ENCODE results near the gene DCAF11. TPM values are rescaled to one million over a fixed set of nuclear protein-coding genes. Genes with fewer than 3 reads are reported as not detected.

Gene DCAF11
- total and polyA plus RNA-seq, 2 of the 13 experiments (the other 11 are each of a cell fraction or from before 2014, with no cell fraction given): 150 to 257 TPM

DNA sequence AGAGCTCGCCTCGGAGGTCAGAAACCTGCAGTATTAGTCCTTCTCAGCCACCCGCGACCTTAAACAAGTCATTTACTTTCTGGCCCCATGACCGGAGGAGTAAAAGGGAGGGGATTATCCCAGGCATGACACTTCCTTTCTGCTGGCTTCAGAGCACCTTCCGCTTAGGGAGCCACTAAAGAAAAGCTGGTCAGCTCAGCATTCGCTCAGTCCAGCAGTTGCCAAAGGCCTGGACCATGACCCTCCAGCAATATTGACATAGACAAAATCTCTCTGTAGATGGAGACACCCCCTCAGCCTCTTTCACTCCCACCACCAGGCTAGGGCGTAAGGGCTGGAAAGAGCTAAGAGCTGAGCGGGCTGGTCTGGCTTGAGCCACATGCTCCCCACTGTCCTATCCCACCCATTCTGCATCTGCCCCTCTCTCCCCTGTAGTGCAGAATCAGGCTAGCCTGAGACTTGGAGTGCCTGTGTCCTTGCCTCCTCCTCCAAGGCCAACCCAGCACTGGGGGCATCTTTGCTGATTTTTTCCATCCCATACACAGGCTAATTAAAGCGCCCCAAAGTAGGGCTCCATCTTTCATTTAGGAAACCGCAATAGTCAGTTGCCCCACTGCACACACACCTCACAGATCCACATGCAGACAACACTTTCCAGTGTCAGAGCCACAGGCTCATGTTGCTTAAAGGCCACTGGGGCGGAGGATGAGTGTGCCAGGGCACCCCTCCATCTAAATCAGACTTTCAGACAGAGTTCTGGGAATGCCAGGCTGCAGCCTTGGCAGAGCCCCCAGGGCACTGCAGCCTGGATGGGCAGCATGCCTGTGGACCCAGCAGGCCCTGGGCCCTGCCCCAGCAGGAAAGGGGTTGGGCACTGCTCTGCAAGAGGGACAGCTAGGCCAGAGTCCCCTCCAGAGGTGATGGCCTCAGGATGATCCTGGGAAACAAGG is 47.2 kb upstream of the DCAF11 start (continued):
- TF ChIP-seq MYNN (CRISPR knock-in tag; IDR thresholded peaks at IDR 0.05; ENCODE audit: low read depth) (no peak), NCOA5 (CRISPR knock-in tag; IDR thresholded peaks at IDR 0.05) (no peak), ZNF713 (CRISPR knock-in tag; IDR thresholded peaks at IDR 0.05) (no peak), MLX (CRISPR knock-in tag; IDR thresholded peaks at IDR 0.05) (no peak), NRL (CRISPR knock-in tag; IDR thresholded peaks at IDR 0.05; ENCODE audit: borderline replicate concordance) (no peak; the same call in 1 of the 2 replicates), ZNF256 (CRISPR knock-in tag; conservative IDR thresholded peaks at IDR 0.05) (no peak), ZBTB10 (CRISPR knock-in tag; IDR thresholded peaks at IDR 0.05; ENCODE audit: borderline replicate concordance) (no peak), DNMT3B (CRISPR knock-in tag; conservative IDR thresholded peaks at IDR 0.05) (no peak), ZNF598 (CRISPR knock-in tag; IDR thresholded peaks at IDR 0.05; ENCODE audit: borderline replicate concordance) (no peak; the same call in 1 of the 2 replicates), ZNF44 (CRISPR knock-in tag; IDR thresholded peaks at IDR 0.05) (no peak; the same call in 1 of the 2 replicates), ZNF644 (CRISPR knock-in tag; IDR thresholded peaks at IDR 0.05; ENCODE audit: low read depth) (no peak), GATAD1 (CRISPR knock-in tag; IDR thresholded peaks at IDR 0.05) (no peak), ZNF776 (CRISPR knock-in tag; IDR thresholded peaks at IDR 0.05) (0 out of 2 replicates have a peak, but pooled peaks have one; percentile 39), FOSL1 (CRISPR knock-in tag; IDR thresholded peaks at IDR 0.05; ENCODE audit: borderline replicate concordance) (no peak), PCBP1 (IDR thresholded peaks at IDR 0.05; ENCODE audit: borderline replicate concordance, low read depth, low read length) (no peak), NFRKB (IDR thresholded peaks at IDR 0.05) (no peak), HOXA3 (CRISPR knock-in tag; IDR thresholded peaks at IDR 0.05) (0 out of 2 replicates have a peak, but pooled peaks have one; percentile 37), ARHGAP35 (CRISPR knock-in tag; IDR thresholded peaks at IDR 0.05; ENCODE audit: borderline replicate concordance) (0 out of 2 replicates have a peak, but pooled peaks have one; percentile 23), NFE2 (CRISPR knock-in tag; IDR thresholded peaks at IDR 0.05) (no peak), KLF11 (CRISPR knock-in tag; IDR thresholded peaks at IDR 0.05) (no peak)
- TF ChIP-seq, protein P1, sequence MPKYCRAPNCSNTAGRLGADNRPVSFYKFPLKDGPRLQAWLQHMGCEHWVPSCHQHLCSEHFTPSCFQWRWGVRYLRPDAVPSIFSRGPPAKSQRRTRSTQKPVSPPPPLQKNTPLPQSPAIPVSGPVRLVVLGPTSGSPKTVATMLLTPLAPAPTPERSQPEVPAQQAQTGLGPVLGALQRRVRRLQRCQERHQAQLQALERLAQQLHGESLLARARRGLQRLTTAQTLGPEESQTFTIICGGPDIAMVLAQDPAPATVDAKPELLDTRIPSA (CRISPR knock-in tag; IDR thresholded peaks at IDR 0.05; ENCODE audit: borderline replicate concordance): no peak
- TF ChIP-seq, protein P2, sequence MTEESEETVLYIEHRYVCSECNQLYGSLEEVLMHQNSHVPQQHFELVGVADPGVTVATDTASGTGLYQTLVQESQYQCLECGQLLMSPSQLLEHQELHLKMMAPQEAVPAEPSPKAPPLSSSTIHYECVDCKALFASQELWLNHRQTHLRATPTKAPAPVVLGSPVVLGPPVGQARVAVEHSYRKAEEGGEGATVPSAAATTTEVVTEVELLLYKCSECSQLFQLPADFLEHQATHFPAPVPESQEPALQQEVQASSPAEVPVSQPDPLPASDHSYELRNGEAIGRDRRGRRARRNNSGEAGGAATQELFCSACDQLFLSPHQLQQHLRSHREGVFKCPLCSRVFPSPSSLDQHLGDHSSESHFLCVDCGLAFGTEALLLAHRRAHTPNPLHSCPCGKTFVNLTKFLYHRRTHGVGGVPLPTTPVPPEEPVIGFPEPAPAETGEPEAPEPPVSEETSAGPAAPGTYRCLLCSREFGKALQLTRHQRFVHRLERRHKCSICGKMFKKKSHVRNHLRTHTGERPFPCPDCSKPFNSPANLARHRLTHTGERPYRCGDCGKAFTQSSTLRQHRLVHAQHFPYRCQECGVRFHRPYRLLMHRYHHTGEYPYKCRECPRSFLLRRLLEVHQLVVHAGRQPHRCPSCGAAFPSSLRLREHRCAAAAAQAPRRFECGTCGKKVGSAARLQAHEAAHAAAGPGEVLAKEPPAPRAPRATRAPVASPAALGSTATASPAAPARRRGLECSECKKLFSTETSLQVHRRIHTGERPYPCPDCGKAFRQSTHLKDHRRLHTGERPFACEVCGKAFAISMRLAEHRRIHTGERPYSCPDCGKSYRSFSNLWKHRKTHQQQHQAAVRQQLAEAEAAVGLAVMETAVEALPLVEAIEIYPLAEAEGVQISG (CRISPR knock-in tag; IDR thresholded peaks at IDR 0.05): peak; percentile 45; the same call in 1 of the 2 replicates
